ENCODE results near the gene CCDC175. TPM values are rescaled to one million over a fixed set of nuclear protein-coding genes. Genes with fewer than 3 reads are reported as not detected.

CCDC175 gene
- total and polyA plus RNA-seq, 4 donors, result not detected

DNA sequence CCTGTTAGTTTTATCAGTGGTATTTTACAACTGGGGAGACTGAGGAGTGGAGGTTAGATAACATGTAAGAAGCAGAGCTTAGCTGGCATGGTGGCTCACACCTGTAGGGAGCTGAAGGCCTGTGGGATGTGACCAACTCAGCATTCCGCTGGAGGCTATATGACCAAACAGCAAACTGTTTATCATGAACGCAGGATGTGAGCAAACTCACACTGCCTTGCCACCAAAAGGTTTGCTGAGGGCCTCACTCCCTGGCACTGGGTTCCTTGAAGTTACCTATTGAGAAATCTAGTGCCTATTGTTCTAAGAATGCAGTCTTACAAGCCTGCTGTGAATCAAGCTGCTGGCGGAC lies 68.9 kb downstream of the CCDC175 start:
- TF ChIP-seq, protein P1, sequence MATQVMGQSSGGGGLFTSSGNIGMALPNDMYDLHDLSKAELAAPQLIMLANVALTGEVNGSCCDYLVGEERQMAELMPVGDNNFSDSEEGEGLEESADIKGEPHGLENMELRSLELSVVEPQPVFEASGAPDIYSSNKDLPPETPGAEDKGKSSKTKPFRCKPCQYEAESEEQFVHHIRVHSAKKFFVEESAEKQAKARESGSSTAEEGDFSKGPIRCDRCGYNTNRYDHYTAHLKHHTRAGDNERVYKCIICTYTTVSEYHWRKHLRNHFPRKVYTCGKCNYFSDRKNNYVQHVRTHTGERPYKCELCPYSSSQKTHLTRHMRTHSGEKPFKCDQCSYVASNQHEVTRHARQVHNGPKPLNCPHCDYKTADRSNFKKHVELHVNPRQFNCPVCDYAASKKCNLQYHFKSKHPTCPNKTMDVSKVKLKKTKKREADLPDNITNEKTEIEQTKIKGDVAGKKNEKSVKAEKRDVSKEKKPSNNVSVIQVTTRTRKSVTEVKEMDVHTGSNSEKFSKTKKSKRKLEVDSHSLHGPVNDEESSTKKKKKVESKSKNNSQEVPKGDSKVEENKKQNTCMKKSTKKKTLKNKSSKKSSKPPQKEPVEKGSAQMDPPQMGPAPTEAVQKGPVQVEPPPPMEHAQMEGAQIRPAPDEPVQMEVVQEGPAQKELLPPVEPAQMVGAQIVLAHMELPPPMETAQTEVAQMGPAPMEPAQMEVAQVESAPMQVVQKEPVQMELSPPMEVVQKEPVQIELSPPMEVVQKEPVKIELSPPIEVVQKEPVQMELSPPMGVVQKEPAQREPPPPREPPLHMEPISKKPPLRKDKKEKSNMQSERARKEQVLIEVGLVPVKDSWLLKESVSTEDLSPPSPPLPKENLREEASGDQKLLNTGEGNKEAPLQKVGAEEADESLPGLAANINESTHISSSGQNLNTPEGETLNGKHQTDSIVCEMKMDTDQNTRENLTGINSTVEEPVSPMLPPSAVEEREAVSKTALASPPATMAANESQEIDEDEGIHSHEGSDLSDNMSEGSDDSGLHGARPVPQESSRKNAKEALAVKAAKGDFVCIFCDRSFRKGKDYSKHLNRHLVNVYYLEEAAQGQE (IDR thresholded peaks at IDR 0.05), result no peak
- TF ChIP-seq NR2F2 (IDR thresholded peaks at IDR 0.05) (no peak), RXRA (IDR thresholded peaks at IDR 0.05) (no peak)
- TF ChIP-seq, protein P2, sequence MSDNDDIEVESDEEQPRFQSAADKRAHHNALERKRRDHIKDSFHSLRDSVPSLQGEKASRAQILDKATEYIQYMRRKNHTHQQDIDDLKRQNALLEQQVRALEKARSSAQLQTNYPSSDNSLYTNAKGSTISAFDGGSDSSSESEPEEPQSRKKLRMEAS (IDR thresholded peaks at IDR 0.05), result no peak
- H3K4me1 ChIP-seq (ENCODE audit: control insufficient read depth in 4 of 4, insufficient read depth in 4 of 4, low read length in 3 of 4), result no peaks in the 10 kb centered on the region
- H3K36me3 ChIP-seq (ENCODE audit: control insufficient read depth in 4 of 4, insufficient read depth in 3 of 4, low read depth in 1 of 4, low read length in 3 of 4), result peaks cover 1 to 7% (median 6%) of the 10 kb centered on the region in 4 donors
- no peak overlapping the region for H3K27ac ChIP-seq (ENCODE audit: low read depth in 1 of 2, low read length in 2 of 2)
- WGBS, result 94% methylated on average over 3 of the region's 3 CpGs
- no peak overlapping the region for H3K4me3 ChIP-seq (ENCODE audit: low read depth in 1 of 3, low read length in 3 of 3)
- H3K27me3 ChIP-seq (ENCODE audit: control insufficient read depth in 4 of 4, insufficient read depth in 4 of 4, low read length in 3 of 4), result no peaks in the 10 kb centered on the region
- H3K9ac ChIP-seq (ENCODE audit: low read depth in 1 of 2, low read length in 2 of 2), result no peak overlapping the region
- no peaks in the 10 kb centered on the region for H3K9me3 ChIP-seq (ENCODE audit: control insufficient read depth in 4 of 4, low read length in 3 of 4)
- no peak for DNase-seq (ENCODE audit: low spot score)

DNA sequence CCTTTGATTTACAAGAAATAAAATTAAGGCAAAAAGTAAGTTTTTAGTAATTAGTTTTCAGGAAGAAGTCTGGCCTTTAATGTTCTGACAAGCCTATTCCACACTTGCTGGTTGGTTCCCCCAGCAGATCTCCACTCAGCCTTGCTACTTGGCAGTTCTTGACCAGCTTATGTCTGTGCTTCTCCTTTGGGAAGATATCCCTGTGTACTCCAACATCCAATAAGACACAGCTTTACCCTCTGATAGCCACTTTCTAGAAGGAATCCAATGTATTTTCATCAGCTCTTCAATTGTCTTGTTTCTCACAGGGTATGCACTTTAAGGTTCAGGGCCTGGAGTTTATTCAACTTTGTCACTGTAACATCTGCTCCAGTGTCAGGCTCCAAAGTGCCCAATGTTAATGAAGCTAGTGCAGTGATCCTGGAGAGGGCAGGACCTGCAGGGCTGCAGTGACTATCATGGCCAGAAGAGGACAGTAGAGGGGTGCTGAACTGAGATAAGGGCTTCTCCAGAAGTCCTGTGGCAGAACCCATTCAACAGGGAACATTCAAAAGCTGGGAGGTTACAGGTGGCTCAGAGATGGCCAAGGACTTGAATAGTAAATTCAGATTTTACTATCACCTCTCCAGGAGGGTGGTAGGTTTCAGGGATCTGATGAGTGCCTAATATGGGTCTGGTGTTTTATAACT lies 69.4 kb downstream of the CCDC175 start:
- Histone ChIP-seq H3K9me3 (ENCODE audit: control insufficient read depth in 4 of 4, low read length in 3 of 4) (no peaks in the 10 kb centered on the region), H3K27me3 (ENCODE audit: control insufficient read depth in 4 of 4, insufficient read depth in 4 of 4, low read length in 3 of 4) (no peaks in the 10 kb centered on the region), H3K4me3 (ENCODE audit: low read depth in 1 of 3, low read length in 3 of 3) (no peak overlapping the region), H3K27ac (ENCODE audit: low read depth in 1 of 2, low read length in 2 of 2) (no peak overlapping the region), H3K9ac (ENCODE audit: low read depth in 1 of 2, low read length in 2 of 2) (no peak overlapping the region), H3K36me3 (ENCODE audit: control insufficient read depth in 4 of 4, insufficient read depth in 3 of 4, low read depth in 1 of 4, low read length in 3 of 4) (peaks cover 1 to 7% (median 6%) of the 10 kb centered on the region in 4 donors), H3K4me1 (ENCODE audit: control insufficient read depth in 4 of 4, insufficient read depth in 4 of 4, low read length in 3 of 4) (no peaks in the 10 kb centered on the region)
- TF ChIP-seq JUND (IDR thresholded peaks at IDR 0.05), result no peak
- TF ChIP-seq RXRA (IDR thresholded peaks at IDR 0.05), result peak; percentile 61 to 84
- peak in 1 of 2 donors; percentile 37 for TF ChIP-seq HNF4A (conservative IDR thresholded peaks at IDR 0.05)
- TF ChIP-seq EGR1 (IDR thresholded peaks at IDR 0.05; ENCODE audit: low read depth in 2 of 2), result no peak
- TF ChIP-seq, protein P3, sequence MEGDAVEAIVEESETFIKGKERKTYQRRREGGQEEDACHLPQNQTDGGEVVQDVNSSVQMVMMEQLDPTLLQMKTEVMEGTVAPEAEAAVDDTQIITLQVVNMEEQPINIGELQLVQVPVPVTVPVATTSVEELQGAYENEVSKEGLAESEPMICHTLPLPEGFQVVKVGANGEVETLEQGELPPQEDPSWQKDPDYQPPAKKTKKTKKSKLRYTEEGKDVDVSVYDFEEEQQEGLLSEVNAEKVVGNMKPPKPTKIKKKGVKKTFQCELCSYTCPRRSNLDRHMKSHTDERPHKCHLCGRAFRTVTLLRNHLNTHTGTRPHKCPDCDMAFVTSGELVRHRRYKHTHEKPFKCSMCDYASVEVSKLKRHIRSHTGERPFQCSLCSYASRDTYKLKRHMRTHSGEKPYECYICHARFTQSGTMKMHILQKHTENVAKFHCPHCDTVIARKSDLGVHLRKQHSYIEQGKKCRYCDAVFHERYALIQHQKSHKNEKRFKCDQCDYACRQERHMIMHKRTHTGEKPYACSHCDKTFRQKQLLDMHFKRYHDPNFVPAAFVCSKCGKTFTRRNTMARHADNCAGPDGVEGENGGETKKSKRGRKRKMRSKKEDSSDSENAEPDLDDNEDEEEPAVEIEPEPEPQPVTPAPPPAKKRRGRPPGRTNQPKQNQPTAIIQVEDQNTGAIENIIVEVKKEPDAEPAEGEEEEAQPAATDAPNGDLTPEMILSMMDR (IDR thresholded peaks at IDR 0.05; ENCODE audit: low read depth, low read length, missing input control), result peak; percentile 53
- no peak for TF ChIP-seq FOXA1 (IDR thresholded peaks at IDR 0.05)
- TF ChIP-seq, protein P4, sequence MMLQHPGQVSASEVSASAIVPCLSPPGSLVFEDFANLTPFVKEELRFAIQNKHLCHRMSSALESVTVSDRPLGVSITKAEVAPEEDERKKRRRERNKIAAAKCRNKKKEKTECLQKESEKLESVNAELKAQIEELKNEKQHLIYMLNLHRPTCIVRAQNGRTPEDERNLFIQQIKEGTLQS (IDR thresholded peaks at IDR 0.05), result no peak
- TF ChIP-seq, protein P2 (IDR thresholded peaks at IDR 0.05), result no peak
- no peak for TF ChIP-seq HNF4G (IDR thresholded peaks at IDR 0.05)
- TF ChIP-seq, protein P1 (IDR thresholded peaks at IDR 0.05), result peak; percentile 21
- no peak for TF ChIP-seq TAF1 (conservative IDR thresholded peaks at IDR 0.05)
- peak; percentile 53 for TF ChIP-seq NR2F2 (IDR thresholded peaks at IDR 0.05)
- TF ChIP-seq RAD21 (IDR thresholded peaks at IDR 0.05), result peak; percentile 57 to 72
- TF ChIP-seq GABPA (IDR thresholded peaks at IDR 0.05 in 1 of 2, conservative IDR thresholded peaks at IDR 0.05 in 1 of 2), result no peak
- peak; percentile 76 for DNase-seq (ENCODE audit: low spot score)
